Measurements from ENCODE around the gene TIMP3. TPM values are rescaled to one million over a fixed set of nuclear protein-coding genes. Genes with fewer than 3 reads are reported as not detected.

The TIMP3 gene
- polyA plus RNA-seq, 1 donor from 2014 or later: 0.72 TPM

DNA sequence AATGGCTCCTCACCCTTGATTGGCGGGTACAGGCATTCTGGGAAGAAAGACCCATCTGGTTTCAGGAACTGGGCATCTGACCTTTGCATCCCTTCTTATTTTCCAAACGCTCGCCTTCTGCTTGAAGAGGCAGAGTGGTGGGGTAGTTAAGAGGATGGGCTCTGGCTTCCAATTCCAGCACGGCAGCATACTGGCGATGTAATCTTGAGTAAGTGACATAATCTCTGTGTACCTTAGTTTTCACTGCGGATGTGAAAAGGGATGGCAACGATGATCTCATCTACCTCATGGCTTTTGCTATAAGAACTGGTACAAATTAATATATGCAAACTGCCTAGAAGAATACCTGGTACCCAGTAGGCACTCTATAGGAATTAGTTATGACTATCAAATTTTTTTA, 10.0 kb upstream of the TIMP3 start:
- no peaks in the 10 kb centered on the region for H3K9me3 ChIP-seq (ENCODE audit: low read length)
- H3F3A ChIP-seq (ENCODE audit: insufficient read depth, low read length, poor library complexity, severe bottlenecking): no peaks in the 10 kb centered on the region
- no peaks in the 10 kb centered on the region for H3K27me3 ChIP-seq (ENCODE audit: insufficient read depth, low read depth, low read length)
- H3K9me2 ChIP-seq (ENCODE audit: insufficient read depth, low read length): no peaks in the 10 kb centered on the region
- H4K20me1 ChIP-seq (ENCODE audit: insufficient read depth): no peaks in the 10 kb centered on the region
- no peak overlapping the region for H3K4me3 ChIP-seq (ENCODE audit: low read length)
- H3K36me3 ChIP-seq (ENCODE audit: insufficient read depth, low read length): no peaks in the 10 kb centered on the region
- no peaks in the 10 kb centered on the region for H3K79me2 ChIP-seq (replicated peaks; ENCODE audit: insufficient read depth, low read length)
- H2AFZ ChIP-seq (ENCODE audit: low read depth, low read length): no peak overlapping the region
- no peak overlapping the region for H3K4me2 ChIP-seq (ENCODE audit: low read length)
- H3K9ac ChIP-seq (ENCODE audit: low read length): no peak overlapping the region
- no peak overlapping the region for H3K27ac ChIP-seq (ENCODE audit: low read length)
- TF ChIP-seq, protein P1, sequence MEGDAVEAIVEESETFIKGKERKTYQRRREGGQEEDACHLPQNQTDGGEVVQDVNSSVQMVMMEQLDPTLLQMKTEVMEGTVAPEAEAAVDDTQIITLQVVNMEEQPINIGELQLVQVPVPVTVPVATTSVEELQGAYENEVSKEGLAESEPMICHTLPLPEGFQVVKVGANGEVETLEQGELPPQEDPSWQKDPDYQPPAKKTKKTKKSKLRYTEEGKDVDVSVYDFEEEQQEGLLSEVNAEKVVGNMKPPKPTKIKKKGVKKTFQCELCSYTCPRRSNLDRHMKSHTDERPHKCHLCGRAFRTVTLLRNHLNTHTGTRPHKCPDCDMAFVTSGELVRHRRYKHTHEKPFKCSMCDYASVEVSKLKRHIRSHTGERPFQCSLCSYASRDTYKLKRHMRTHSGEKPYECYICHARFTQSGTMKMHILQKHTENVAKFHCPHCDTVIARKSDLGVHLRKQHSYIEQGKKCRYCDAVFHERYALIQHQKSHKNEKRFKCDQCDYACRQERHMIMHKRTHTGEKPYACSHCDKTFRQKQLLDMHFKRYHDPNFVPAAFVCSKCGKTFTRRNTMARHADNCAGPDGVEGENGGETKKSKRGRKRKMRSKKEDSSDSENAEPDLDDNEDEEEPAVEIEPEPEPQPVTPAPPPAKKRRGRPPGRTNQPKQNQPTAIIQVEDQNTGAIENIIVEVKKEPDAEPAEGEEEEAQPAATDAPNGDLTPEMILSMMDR (IDR thresholded peaks at IDR 0.05; ENCODE audit: poor library complexity, severe bottlenecking): no peak
- TF ChIP-seq SMC3 (conservative IDR thresholded peaks at IDR 0.05; ENCODE audit: poor library complexity): no peak
- TF ChIP-seq EZH2 (IDR thresholded peaks at IDR 0.05; ENCODE audit: borderline replicate concordance, insufficient read depth, low read length, poor library complexity, severe bottlenecking): no peak
- TF ChIP-seq TAF1 (IDR thresholded peaks at IDR 0.05; ENCODE audit: low read depth): no peak
- no peak for TF ChIP-seq RAD21 (conservative IDR thresholded peaks at IDR 0.05)
- TF ChIP-seq, protein P2, sequence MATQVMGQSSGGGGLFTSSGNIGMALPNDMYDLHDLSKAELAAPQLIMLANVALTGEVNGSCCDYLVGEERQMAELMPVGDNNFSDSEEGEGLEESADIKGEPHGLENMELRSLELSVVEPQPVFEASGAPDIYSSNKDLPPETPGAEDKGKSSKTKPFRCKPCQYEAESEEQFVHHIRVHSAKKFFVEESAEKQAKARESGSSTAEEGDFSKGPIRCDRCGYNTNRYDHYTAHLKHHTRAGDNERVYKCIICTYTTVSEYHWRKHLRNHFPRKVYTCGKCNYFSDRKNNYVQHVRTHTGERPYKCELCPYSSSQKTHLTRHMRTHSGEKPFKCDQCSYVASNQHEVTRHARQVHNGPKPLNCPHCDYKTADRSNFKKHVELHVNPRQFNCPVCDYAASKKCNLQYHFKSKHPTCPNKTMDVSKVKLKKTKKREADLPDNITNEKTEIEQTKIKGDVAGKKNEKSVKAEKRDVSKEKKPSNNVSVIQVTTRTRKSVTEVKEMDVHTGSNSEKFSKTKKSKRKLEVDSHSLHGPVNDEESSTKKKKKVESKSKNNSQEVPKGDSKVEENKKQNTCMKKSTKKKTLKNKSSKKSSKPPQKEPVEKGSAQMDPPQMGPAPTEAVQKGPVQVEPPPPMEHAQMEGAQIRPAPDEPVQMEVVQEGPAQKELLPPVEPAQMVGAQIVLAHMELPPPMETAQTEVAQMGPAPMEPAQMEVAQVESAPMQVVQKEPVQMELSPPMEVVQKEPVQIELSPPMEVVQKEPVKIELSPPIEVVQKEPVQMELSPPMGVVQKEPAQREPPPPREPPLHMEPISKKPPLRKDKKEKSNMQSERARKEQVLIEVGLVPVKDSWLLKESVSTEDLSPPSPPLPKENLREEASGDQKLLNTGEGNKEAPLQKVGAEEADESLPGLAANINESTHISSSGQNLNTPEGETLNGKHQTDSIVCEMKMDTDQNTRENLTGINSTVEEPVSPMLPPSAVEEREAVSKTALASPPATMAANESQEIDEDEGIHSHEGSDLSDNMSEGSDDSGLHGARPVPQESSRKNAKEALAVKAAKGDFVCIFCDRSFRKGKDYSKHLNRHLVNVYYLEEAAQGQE (IDR thresholded peaks at IDR 0.05; ENCODE audit: borderline replicate concordance): no peak
- no peak for TF ChIP-seq POLR2AphosphoS5 (IDR thresholded peaks at IDR 0.05)
- no peak for TF ChIP-seq EP300 (conservative IDR thresholded peaks at IDR 0.05; ENCODE audit: poor library complexity, severe bottlenecking)
- no peak for TF ChIP-seq MXI1 (conservative IDR thresholded peaks at IDR 0.05; ENCODE audit: poor library complexity, severe bottlenecking)

DNA sequence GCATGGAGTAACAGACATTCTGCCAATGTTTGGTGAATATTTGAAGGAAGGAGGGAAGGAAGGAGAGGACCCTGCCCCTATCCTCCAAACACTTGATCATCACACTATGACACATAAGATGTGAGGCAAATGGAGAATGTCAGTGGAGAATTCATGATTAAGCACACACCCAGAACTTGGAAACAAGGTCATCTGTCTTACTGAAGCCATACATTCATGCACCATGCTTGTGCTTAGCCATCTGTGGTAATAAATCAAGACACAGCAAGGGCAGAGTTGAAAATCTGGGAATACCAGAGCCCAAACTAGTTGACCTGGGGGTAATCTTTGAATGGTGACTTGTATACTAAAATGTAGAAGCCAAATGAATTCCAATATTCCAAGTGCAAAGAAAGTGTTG, 7.9 kb upstream of the TIMP3 start:
- H3K27ac ChIP-seq (ENCODE audit: low read length): no peak overlapping the region
- H3K36me3 ChIP-seq (ENCODE audit: insufficient read depth, low read length): no peaks in the 10 kb centered on the region
- no peaks in the 10 kb centered on the region for H3K79me2 ChIP-seq (replicated peaks; ENCODE audit: insufficient read depth, low read length)
- H3K9me2 ChIP-seq (ENCODE audit: insufficient read depth, low read length): no peaks in the 10 kb centered on the region
- no peak overlapping the region for H3K4me3 ChIP-seq (ENCODE audit: low read length)
- H2AFZ ChIP-seq (ENCODE audit: low read depth, low read length): no peak overlapping the region
- H3K4me2 ChIP-seq (ENCODE audit: low read length): no peak overlapping the region
- H3K9me3 ChIP-seq (ENCODE audit: low read length): no peaks in the 10 kb centered on the region
- TF ChIP-seq EZH2 (IDR thresholded peaks at IDR 0.05; ENCODE audit: borderline replicate concordance, insufficient read depth, low read length, poor library complexity, severe bottlenecking): no peak
- no peak for TF ChIP-seq EP300 (conservative IDR thresholded peaks at IDR 0.05; ENCODE audit: poor library complexity, severe bottlenecking)
- TF ChIP-seq MXI1 (conservative IDR thresholded peaks at IDR 0.05; ENCODE audit: poor library complexity, severe bottlenecking): no peak
- TF ChIP-seq TAF1 (IDR thresholded peaks at IDR 0.05; ENCODE audit: low read depth): no peak
- no peak for TF ChIP-seq SMC3 (conservative IDR thresholded peaks at IDR 0.05; ENCODE audit: poor library complexity)
- TF ChIP-seq POLR2AphosphoS5 (IDR thresholded peaks at IDR 0.05): no peak
- TF ChIP-seq, protein P2 (IDR thresholded peaks at IDR 0.05; ENCODE audit: borderline replicate concordance): no peak
- TF ChIP-seq, protein P1 (IDR thresholded peaks at IDR 0.05; ENCODE audit: poor library complexity, severe bottlenecking): no peak
- TF ChIP-seq RAD21 (conservative IDR thresholded peaks at IDR 0.05): no peak
- no peaks in the 10 kb centered on the region for H3F3A ChIP-seq (ENCODE audit: insufficient read depth, low read length, poor library complexity, severe bottlenecking)
- H4K20me1 ChIP-seq (ENCODE audit: insufficient read depth): no peaks in the 10 kb centered on the region
- H3K9ac ChIP-seq (ENCODE audit: low read length): no peak overlapping the region
- H3K27me3 ChIP-seq (ENCODE audit: insufficient read depth, low read depth, low read length): no peaks in the 10 kb centered on the region
